Activated CD8-positive, alpha-beta memory T cell treated with anti-CD3 and anti-CD28 coated beads, Interleukin-2, amount 50 U/mL, for 48 hours (primary cell): Measurements from ENCODE around the gene ZMYND15.

Experiments
- DNase-seq: peaks from one replicate; pipeline ENCODE4 v3.0.0-alpha.2; 2020

ZMYND15 gene

GRCh38 chr17:4788159-4788806 is 48.6 kb downstream of the ZMYND15 start:
- DNase-seq = no peak

- no peak for DNase-seq
Measured at GRCh38 chr17:4788807-4789700, 49.4 kb downstream of the ZMYND15 start, which contains the start of gene GLTPD2. Gene GLTPD2, plus strand, starts transcription at chr17:4788964. Its CDS starts 48 bp downstream, at chr17:4789012.

DNA sequence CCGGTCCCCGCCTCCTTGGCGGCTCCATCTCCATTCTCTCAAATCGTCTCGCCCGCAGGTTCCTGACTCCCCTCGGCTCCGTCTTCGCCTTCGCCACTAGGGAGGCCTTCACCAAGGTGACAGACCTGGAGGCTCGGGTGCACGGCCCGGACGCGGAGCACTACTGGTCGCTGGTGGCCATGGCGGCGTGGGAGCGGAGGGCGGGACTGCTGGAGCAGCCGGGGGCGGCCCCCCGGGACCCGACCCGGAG is 50.0 kb downstream of the ZMYND15 start:
- DNase-seq = no peak

DNA sequence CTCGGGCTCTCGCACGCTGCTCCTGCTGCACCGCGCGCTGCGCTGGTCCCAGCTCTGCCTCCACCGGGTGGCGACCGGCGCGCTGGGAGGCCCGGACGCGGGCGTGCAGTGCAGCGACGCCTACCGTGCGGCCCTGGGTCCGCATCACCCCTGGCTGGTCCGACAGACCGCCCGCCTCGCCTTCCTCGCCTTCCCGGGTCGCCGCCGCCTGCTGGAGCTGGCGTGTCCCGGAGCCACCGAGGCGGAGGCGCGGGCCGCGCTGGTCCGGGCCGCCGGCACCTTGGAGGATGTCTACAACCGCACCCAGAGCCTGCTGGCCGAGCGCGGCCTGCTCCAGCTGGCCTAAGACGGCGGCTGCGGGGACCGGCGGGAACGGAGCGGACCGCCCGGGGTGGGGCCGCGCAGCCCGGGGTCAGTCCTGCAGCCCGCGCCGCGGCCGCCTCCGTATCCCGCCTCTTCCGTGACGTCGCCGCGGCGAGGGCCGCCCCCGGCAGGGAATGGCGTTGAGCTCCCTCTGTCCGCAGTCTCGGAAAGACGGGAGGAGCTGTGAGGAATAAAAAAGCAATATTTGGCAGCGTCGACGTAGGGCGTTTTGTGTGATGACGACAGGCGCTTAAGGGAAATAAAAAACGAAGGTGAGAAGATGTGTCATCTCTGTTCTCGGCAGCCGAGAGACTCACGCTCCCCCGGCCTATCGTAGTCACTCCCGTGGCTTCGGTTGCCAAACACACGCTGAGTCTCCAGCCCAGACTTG is 50.5 kb downstream of the ZMYND15 start:
- DNase-seq = peak; percentile 88

DNA sequence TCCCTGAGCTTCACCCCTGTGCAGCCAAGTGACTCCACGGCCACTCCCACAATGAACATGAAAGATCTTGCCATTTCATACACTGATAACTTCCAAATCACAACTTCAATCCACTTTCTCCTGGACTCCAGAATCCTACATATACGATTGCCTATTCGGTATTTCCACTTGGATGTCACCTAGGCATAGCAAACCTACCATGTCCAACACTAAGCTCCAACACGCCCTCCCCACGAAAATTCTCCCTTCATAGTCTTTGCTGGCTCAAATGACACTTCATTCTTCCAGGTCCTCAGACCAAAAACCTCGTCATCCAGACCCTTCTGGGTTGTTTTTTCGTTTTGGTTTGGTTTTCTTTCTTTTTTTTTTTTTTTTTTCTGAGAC is 51.1 kb downstream of the ZMYND15 start:
- DNase-seq = no peak

- DNase-seq = no peak
Measured at GRCh38 chr17:4795168-4795567, 55.5 kb downstream of the ZMYND15 start.
